Neural progenitor cell (in vitro differentiated cells): Measurements from ENCODE around the gene ADARB2. TPM values are rescaled to one million over a fixed set of nuclear protein-coding genes. Genes with fewer than 3 reads are reported as not detected.
A peak's percentile ranks its signal among the peaks of the same experiment; 100 is the strongest.
"Not testable (repeated sequence)": the region's sequence is repeated elsewhere in the genome, so short reads cannot be mapped to it uniquely, and the experiment has no call there.

Source experiments
- DNase-seq: peaks from one replicate; pipeline ENCODE4 v3.0.0-alpha.2; 2016; ENCODE audit warnings: low spot score
- H2AFZ ChIP-seq: fragments of 200-600 bp; sonication (generic); replicated peaks from 2 replicates; pipeline ENCODE4 v1.6.1; 2016; ENCODE audit warnings: antibody characterized with exemption
- H3F3A ChIP-seq: fragments of 200-600 bp; sonication (generic); 2 replicates; pipeline ENCODE4 v1.6.1; 2016; ENCODE audit warnings: antibody characterized with exemption, low read depth
- H3K27ac ChIP-seq: fragments of 200-600 bp; sonication (generic); 2 replicates; pipeline ENCODE4 v1.5.1; 2016; ENCODE audit warnings: mild to moderate bottlenecking
- H3K27me3 ChIP-seq: fragments of 200-600 bp; sonication (generic); 2 replicates; pipeline ENCODE4 v1.6.1; 2016; ENCODE audit warnings: mild to moderate bottlenecking, moderate library complexity
- H3K36me3 ChIP-seq: fragments of 200-600 bp; sonication (generic); 2 replicates; pipeline ENCODE4 v1.5.1; 2016
- H3K4me1 ChIP-seq: fragments of 200-600 bp; sonication (generic); 2 replicates; pipeline ENCODE4 v1.6.1; 2016; ENCODE audit warnings: mixed run types
- H3K4me2 ChIP-seq: fragments of 200-600 bp; sonication (generic); 2 replicates; pipeline ENCODE4 v1.6.1; 2016
- H3K4me3 ChIP-seq: fragments of 200-600 bp; sonication (generic); 2 replicates; pipeline ENCODE4 v1.5.1; 2016
- H3K79me2 ChIP-seq: fragments of 200-600 bp; sonication (generic); 2 replicates; pipeline ENCODE4 v1.6.1; 2016; ENCODE audit warnings: low read depth
- H3K9ac ChIP-seq: fragments of 200-600 bp; sonication (generic); 2 replicates; pipeline ENCODE4 v1.6.1; 2016
- H3K9me3 ChIP-seq: fragments of 200-600 bp; sonication (generic); 2 replicates; pipeline ENCODE4 v1.5.1; 2016; ENCODE audit warnings: low read depth
- H4K20me1 ChIP-seq: fragments of 200-600 bp; sonication (generic); 2 replicates; pipeline ENCODE4 v1.6.1; 2016; ENCODE audit warnings: low read depth
- H3K27ac Mint-ChIP-seq: 3 replicates; pipeline ENCODE4 v1.8.0; 2021; ENCODE audit warnings: mixed read lengths
- H3K27me3 Mint-ChIP-seq: 2 replicates; pipeline ENCODE4 v1.8.0; 2022; ENCODE audit warnings: low read depth, mild to moderate bottlenecking, inconsistent platforms, moderate library complexity, mixed read lengths; ENCODE audit not compliant: insufficient read depth
- H3K36me3 Mint-ChIP-seq: 3 replicates; pipeline ENCODE4 v1.8.0; 2021; ENCODE audit warnings: mixed read lengths
- H3K4me1 Mint-ChIP-seq: 3 replicates; pipeline ENCODE4 v1.8.0; 2021; ENCODE audit warnings: mixed read lengths
- H3K4me3 Mint-ChIP-seq: 3 replicates; pipeline ENCODE4 v1.8.0; 2021; ENCODE audit warnings: mild to moderate bottlenecking, moderate library complexity, mixed read lengths
- H3K9me3 Mint-ChIP-seq: 3 replicates; pipeline ENCODE4 v1.8.0; 2020; ENCODE audit warnings: mixed read lengths
- EZH2 ChIP-seq: fragments of 200-600 bp; sonication (generic); IDR thresholded peaks from 2 replicates; pipeline ENCODE4 v1.6.1; 2017; ENCODE audit warnings: antibody characterized with exemption, mild to moderate bottlenecking, moderate library complexity
- EZH2phosphoT487 ChIP-seq: fragments of 200-600 bp; sonication (generic); IDR thresholded peaks from 2 replicates; pipeline ENCODE4 v1.6.1; 2017; ENCODE audit warnings: antibody characterized with exemption
- total RNA-seq: library from RNA; depleted of rRNA; stranded (reverse); fragments of >200 nt; gene quantifications from 2 replicates; pipeline ENCODE4 v1.2.3, GENCODE V29; 2015; ENCODE audit warnings: low replicate concordance
- TF ChIP-seq, protein P1 (sequence below): fragments of 200-600 bp; sonication (generic); IDR thresholded peaks from 2 replicates; pipeline ENCODE4 v1.5.1; 2017; ENCODE audit warnings: antibody characterized with exemption, mild to moderate bottlenecking

Gene ADARB2
- total RNA-seq, 1 donor from 2014 or later = not detected

DNA sequence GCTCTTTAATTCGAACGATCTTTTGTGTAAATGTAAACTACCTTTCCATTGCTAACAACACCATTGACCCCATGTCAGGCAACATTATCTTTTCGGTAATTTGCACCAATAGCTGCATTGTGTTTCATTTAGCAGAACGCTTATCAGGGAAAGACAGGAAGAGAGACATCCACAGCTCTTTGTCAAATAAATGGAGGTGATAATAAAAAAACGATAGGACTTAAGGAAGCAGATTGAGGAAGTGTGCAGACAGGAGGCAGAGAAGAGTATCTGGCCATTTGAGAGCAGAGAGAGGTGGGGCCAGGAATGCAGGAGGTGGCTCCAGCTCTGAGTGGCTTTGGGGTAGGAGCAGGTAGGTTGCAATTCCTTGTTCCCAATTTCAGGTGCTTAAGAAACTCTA is 37.5 kb upstream of the ADARB2 start:
- peaks cover 7% of the 10 kb centered on the region for H3K27me3 Mint-ChIP-seq
- Histone ChIP-seq H3K79me2 (no peaks in the 10 kb centered on the region), H3F3A (no peaks in the 10 kb centered on the region), H2AFZ (peak overlapping the region; percentile 54), H4K20me1 (no peaks in the 10 kb centered on the region), H3K4me2 (no peak overlapping the region), H3K4me3 (no peak overlapping the region), H3K9me3 (no peaks in the 10 kb centered on the region), H3K27ac (no peak overlapping the region), H3K36me3 (no peaks in the 10 kb centered on the region), H3K9ac (no peak overlapping the region), H3K27me3 (no peaks in the 10 kb centered on the region), H3K4me1 (no peaks in the 10 kb centered on the region)
- TF ChIP-seq EZH2 = no peak
- TF ChIP-seq, protein P1, sequence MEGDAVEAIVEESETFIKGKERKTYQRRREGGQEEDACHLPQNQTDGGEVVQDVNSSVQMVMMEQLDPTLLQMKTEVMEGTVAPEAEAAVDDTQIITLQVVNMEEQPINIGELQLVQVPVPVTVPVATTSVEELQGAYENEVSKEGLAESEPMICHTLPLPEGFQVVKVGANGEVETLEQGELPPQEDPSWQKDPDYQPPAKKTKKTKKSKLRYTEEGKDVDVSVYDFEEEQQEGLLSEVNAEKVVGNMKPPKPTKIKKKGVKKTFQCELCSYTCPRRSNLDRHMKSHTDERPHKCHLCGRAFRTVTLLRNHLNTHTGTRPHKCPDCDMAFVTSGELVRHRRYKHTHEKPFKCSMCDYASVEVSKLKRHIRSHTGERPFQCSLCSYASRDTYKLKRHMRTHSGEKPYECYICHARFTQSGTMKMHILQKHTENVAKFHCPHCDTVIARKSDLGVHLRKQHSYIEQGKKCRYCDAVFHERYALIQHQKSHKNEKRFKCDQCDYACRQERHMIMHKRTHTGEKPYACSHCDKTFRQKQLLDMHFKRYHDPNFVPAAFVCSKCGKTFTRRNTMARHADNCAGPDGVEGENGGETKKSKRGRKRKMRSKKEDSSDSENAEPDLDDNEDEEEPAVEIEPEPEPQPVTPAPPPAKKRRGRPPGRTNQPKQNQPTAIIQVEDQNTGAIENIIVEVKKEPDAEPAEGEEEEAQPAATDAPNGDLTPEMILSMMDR = no peak
- TF ChIP-seq EZH2phosphoT487 = no peak
- peaks cover 2% of the 10 kb centered on the region for H3K9me3 Mint-ChIP-seq
- H3K27ac Mint-ChIP-seq = no peak overlapping the region
- DNase-seq = no peak
- no peaks in the 10 kb centered on the region for H3K36me3 Mint-ChIP-seq
- H3K4me1 Mint-ChIP-seq = no peaks in the 10 kb centered on the region
- H3K4me3 Mint-ChIP-seq = no peak overlapping the region

DNA sequence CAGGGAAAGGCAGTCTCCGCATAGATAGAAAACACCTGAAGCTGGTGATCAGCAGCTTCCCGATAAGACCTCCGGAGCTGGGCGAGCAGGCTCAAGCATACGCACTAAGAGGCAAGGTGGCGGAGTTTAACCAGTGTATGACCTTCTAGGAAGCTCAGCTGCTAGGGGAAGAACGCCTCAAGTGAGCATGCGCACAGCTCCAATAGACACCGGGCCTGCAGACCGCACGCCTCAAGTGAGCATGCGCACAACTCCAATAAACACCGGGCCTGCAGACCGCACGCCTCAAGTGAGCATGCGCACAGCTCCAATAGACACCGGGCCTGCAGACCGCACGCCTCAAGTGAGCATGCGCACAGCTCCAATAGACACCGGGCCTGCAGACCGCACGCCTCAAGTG is 35.9 kb upstream of the ADARB2 start:
- H4K20me1 ChIP-seq, H3K4me1 ChIP-seq, H3K9ac ChIP-seq, H3K4me3 ChIP-seq, H3K9me3 Mint-ChIP-seq, H2AFZ ChIP-seq, H3K4me1 Mint-ChIP-seq, H3K27me3 ChIP-seq, H3K79me2 ChIP-seq, H3K27me3 Mint-ChIP-seq, H3K4me3 Mint-ChIP-seq, H3F3A ChIP-seq, H3K36me3 ChIP-seq, DNase-seq, H3K9me3 ChIP-seq, H3K27ac ChIP-seq, H3K27ac Mint-ChIP-seq, H3K4me2 ChIP-seq, H3K36me3 Mint-ChIP-seq: not testable (repeated sequence)

DNA sequence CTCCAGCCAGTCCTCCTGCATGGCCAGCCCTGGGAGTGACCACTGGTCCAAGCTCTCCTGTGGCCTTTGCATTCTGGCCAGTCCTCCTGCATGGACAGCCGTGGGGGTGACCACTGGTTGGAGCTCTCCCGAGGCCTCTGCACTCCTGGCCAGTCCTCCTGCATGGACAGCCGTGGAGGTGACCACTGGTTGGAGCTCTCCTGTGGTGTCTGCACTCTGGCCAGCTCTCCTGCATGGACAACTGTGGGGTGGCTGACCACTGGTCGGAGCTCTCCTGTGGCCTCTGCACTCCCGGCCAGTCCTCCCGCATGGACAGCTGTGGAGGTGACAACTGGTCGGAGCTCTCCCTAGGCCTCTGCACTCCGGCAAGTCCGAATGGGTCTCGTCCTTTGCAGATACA is 28.7 kb upstream of the ADARB2 start:
- no peaks in the 10 kb centered on the region for H3K9me3 Mint-ChIP-seq

DNA sequence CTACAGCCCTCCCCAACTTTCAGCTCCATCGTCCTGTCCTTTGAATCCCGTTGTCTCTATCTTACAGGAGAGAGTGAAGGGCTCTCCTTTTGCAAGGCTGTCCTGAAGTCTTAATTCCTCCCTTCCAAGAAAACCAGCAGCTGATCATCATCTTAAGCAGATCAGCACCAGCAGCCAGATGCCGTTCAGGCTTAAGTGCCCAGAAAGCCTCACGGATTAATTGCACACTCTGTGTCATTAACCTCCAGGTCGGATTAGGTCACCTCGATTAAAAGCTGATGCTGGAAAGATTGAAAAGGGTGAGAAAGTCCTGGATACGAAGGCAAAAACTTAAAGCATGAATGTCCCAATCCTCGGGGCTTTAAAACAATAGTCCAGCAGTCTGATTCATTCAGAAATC is 24.8 kb upstream of the ADARB2 start:
- no peaks in the 10 kb centered on the region for H4K20me1 ChIP-seq
- H3K9ac ChIP-seq = no peak overlapping the region
- Mint-ChIP-seq H3K4me1 (peaks cover 14% of the 10 kb centered on the region), H3K4me3 (peak overlapping the region; percentile 10), H3K27me3 (peaks cover 2% of the 10 kb centered on the region), H3K36me3 (no peaks in the 10 kb centered on the region), H3K27ac (no peak overlapping the region), H3K9me3 (peaks cover 18% of the 10 kb centered on the region)
- H3F3A ChIP-seq = peaks cover 16% of the 10 kb centered on the region
- no peak overlapping the region for H2AFZ ChIP-seq
- H3K4me2 ChIP-seq = peak overlapping the region; percentile 31
- peaks cover 20% of the 10 kb centered on the region for H3K4me1 ChIP-seq
- TF ChIP-seq EZH2 (no peak), EZH2phosphoT487 (no peak)
- TF ChIP-seq, protein P1 = no peak
- DNase-seq = peak; percentile 82
- H3K36me3 ChIP-seq = no peaks in the 10 kb centered on the region
- peaks cover 11% of the 10 kb centered on the region for H3K9me3 ChIP-seq
- no peaks in the 10 kb centered on the region for H3K27me3 ChIP-seq
- H3K27ac ChIP-seq = no peak overlapping the region
- H3K4me3 ChIP-seq = no peak overlapping the region
- H3K79me2 ChIP-seq = no peaks in the 10 kb centered on the region

More for the DNA sequence above, 28.7 kb upstream of the ADARB2 start:
- H2AFZ ChIP-seq = no peak overlapping the region
- TF ChIP-seq EZH2phosphoT487 = no peak
- TF ChIP-seq, protein P1 = no peak
- H3K4me1 Mint-ChIP-seq = peaks cover 14% of the 10 kb centered on the region
- H3K36me3 Mint-ChIP-seq = no peaks in the 10 kb centered on the region
- no peaks in the 10 kb centered on the region for H3K27me3 ChIP-seq
- H3K27me3 Mint-ChIP-seq = peaks cover 2% of the 10 kb centered on the region
- no peak overlapping the region for H3K27ac Mint-ChIP-seq
- H3F3A ChIP-seq = peaks cover 16% of the 10 kb centered on the region
- H3K9me3 ChIP-seq = no peaks in the 10 kb centered on the region
- H3K9ac ChIP-seq = no peak overlapping the region
- no peak overlapping the region for H3K4me3 ChIP-seq
- no peaks in the 10 kb centered on the region for H4K20me1 ChIP-seq
- H3K79me2 ChIP-seq = no peaks in the 10 kb centered on the region
- no peak overlapping the region for H3K4me2 ChIP-seq
- no peaks in the 10 kb centered on the region for H3K36me3 ChIP-seq
- H3K4me3 Mint-ChIP-seq = no peak overlapping the region
- DNase-seq = no peak
- H3K27ac ChIP-seq = no peak overlapping the region
- H3K4me1 ChIP-seq = peaks cover 20% of the 10 kb centered on the region
